ENCODE results near the gene CEBPA.

DNA sequence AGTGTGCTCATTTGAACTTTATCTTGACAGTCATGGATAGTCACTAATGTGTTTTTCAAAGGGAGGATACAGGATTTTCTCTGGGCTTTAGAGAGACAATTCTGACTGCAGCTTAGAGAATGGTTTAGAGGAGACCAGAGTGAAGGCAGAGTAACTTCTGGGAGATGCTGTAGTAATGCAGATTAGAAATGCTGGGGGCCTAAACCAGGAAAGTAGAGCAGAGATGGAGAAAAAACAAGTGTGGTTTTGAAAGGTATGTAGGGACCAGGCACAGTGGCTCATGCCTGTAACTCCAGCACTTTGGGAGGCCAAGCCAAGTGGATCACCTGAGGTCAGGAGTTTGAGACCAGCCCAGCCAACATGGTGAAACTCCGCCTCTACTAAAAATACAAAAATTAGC lies 18.3 kb upstream of the CEBPA start:
- TF ChIP-seq, protein P1, sequence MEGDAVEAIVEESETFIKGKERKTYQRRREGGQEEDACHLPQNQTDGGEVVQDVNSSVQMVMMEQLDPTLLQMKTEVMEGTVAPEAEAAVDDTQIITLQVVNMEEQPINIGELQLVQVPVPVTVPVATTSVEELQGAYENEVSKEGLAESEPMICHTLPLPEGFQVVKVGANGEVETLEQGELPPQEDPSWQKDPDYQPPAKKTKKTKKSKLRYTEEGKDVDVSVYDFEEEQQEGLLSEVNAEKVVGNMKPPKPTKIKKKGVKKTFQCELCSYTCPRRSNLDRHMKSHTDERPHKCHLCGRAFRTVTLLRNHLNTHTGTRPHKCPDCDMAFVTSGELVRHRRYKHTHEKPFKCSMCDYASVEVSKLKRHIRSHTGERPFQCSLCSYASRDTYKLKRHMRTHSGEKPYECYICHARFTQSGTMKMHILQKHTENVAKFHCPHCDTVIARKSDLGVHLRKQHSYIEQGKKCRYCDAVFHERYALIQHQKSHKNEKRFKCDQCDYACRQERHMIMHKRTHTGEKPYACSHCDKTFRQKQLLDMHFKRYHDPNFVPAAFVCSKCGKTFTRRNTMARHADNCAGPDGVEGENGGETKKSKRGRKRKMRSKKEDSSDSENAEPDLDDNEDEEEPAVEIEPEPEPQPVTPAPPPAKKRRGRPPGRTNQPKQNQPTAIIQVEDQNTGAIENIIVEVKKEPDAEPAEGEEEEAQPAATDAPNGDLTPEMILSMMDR (IDR thresholded peaks at IDR 0.05): no peak
- TF ChIP-seq POLR2A (IDR thresholded peaks at IDR 0.05) (no peak), POLR2AphosphoS5 (IDR thresholded peaks at IDR 0.05) (no peak)

All from suprapubic skin (tissue), 4 donors.